NCI-H187 (cell line): ENCODE measurements around the gene BAZ2B.

Source experiments
- DNase-seq, 2 experiments: peaks; one replicate each; lab custom pipeline; 2025; lab: John Stamatoyannopoulos, UW

Gene BAZ2B

GRCh38 chr2:159317392-159318088, 298.8 kb downstream of the BAZ2B start:
- no peak for DNase-seq

GRCh38 chr2:159307942-159308341, 308.4 kb downstream of the BAZ2B start:
- no peak for DNase-seq

- DNase-seq, result no peak
Measured at GRCh38 chr2:159300586-159300985, 315.8 kb downstream of the BAZ2B start.

- DNase-seq, result no peak
Measured at GRCh38 chr2:159298967-159299366, 317.4 kb downstream of the BAZ2B start.

GRCh38 chr2:159297042-159297707, 319.2 kb downstream of the BAZ2B start:
- no peak for DNase-seq

GRCh38 chr2:159292157-159292556, 324.2 kb downstream of the BAZ2B start:
- no peak for DNase-seq

GRCh38 chr2:159290289-159290907, 325.9 kb downstream of the BAZ2B start:
- no peak for DNase-seq

GRCh38 chr2:159287733-159288132, 328.6 kb downstream of the BAZ2B start:
- no peak for DNase-seq

GRCh38 chr2:159286709-159287441, 329.5 kb downstream of the BAZ2B start:
- DNase-seq, result peak; percentile 89 to 96

GRCh38 chr2:159285929-159286708, 330.2 kb downstream of the BAZ2B start, which contains the start of gene WDSUB1:
Gene WDSUB1, minus strand, starts transcription at chr2:159286703. Its CDS starts 3,634 bp downstream, at chr2:159283069.
- DNase-seq, result peak; percentile 45 to 60

GRCh38 chr2:159285433-159285832, 330.9 kb downstream of the BAZ2B start:
- no peak for DNase-seq

- no peak for DNase-seq
Measured at GRCh38 chr2:159283529-159283928, 332.8 kb downstream of the BAZ2B start.

GRCh38 chr2:159281002-159281401, 335.3 kb downstream of the BAZ2B start:
- DNase-seq, result no peak

GRCh38 chr2:159279700-159280099, 336.6 kb downstream of the BAZ2B start:
- DNase-seq, result no peak

- DNase-seq, result no peak
Measured at GRCh38 chr2:159275111-159275510, 341.2 kb downstream of the BAZ2B start.

- DNase-seq, result no peak
Measured at GRCh38 chr2:159272156-159272555, 344.2 kb downstream of the BAZ2B start.

GRCh38 chr2:159270744-159271379, 345.5 kb downstream of the BAZ2B start:
- DNase-seq, result no peak
